Natural killer cell (primary cell): ENCODE data around the gene NLN. TPM values are rescaled to one million over a fixed set of nuclear protein-coding genes. Genes with fewer than 3 reads are reported as not detected.
"Not testable (repeated sequence)": the region's sequence is repeated elsewhere in the genome, so short reads cannot be mapped to it uniquely, and the experiment has no call there.

ENCODE experiments used
- ATAC-seq, 3 donors: fragments of 150-1000 bp in 2 of 3; fragments of 200-7000 bp in 1 of 3; cut with Tn5 transposase; 1 replicate in 1 of 3; 2 replicates in 2 of 3; pipeline ENCODE4 v1.10.0; 2021; ENCODE audit warnings: mild to moderate bottlenecking in 2 of 3, moderate library complexity in 2 of 3
- DNase-seq, 2 donors: peaks; one replicate each; pipeline versions ENCODE4 v3.0.0 to v3.0.0-alpha.2; 2013 to 2021; ENCODE audit warnings: mixed read lengths in 1 of 2
- H3K27ac ChIP-seq: one replicate; pipeline ENCODE4 v1.5.1; 2013; ENCODE audit warnings: mild to moderate bottlenecking, low read length
- H3K27me3 ChIP-seq: one replicate; pipeline ENCODE4 v1.6.1; 2013; ENCODE audit warnings: low read length; ENCODE audit not compliant: control insufficient read depth, insufficient read depth
- H3K36me3 ChIP-seq: one replicate; pipeline ENCODE4 v1.6.1; 2013; ENCODE audit warnings: low read length; ENCODE audit not compliant: control insufficient read depth, insufficient read depth
- H3K4me1 ChIP-seq: one replicate; pipeline ENCODE4 v1.6.1; 2013; ENCODE audit warnings: low read length; ENCODE audit not compliant: control insufficient read depth, insufficient read depth
- H3K4me3 ChIP-seq: one replicate; pipeline ENCODE4 v1.5.1; 2013; ENCODE audit warnings: low read length
- H3K9me3 ChIP-seq: one replicate; pipeline ENCODE4 v1.6.1; 2013; ENCODE audit warnings: low read length; ENCODE audit not compliant: control insufficient read depth, insufficient read depth
- H3K27ac Mint-ChIP-seq, 2 donors: one replicate each; pipeline ENCODE4 v1.8.0; 2022; ENCODE audit warnings: mild to moderate bottlenecking in 2 of 2, mixed read lengths in 2 of 2, moderate library complexity in 1 of 2
- H3K27me3 Mint-ChIP-seq, 2 donors: one replicate each; pipeline ENCODE4 v1.8.0; 2022; ENCODE audit warnings: low read depth in 2 of 2, mixed read lengths in 2 of 2
- H3K36me3 Mint-ChIP-seq: one replicate; pipeline ENCODE4 v1.8.0; 2022; ENCODE audit warnings: mixed read lengths
- H3K4me1 Mint-ChIP-seq, 2 donors: one replicate each; pipeline ENCODE4 v1.8.0; 2022; ENCODE audit warnings: mixed read lengths in 2 of 2
- H3K4me3 Mint-ChIP-seq: one replicate; pipeline ENCODE4 v1.8.0; 2022; ENCODE audit warnings: mild to moderate bottlenecking, moderate library complexity, mixed read lengths
- H3K9me3 Mint-ChIP-seq, 2 donors: one replicate each; pipeline ENCODE4 v1.8.0; 2022; ENCODE audit warnings: mixed read lengths in 2 of 2
- CTCF ChIP-seq: fragments of 200-600 bp; IDR thresholded peaks from one replicate; pipeline ENCODE4 v1.8.0; 2022; ENCODE audit warnings: antibody characterized with exemption
- WGBS: methylation state at CpG from one replicate; pipeline ENCODE4 v1.1.7; 2013; ENCODE audit warnings: missing lambda C conversion rate; ENCODE audit not compliant: insufficient coverage; 5-methylcytosine and 5-hydroxymethylcytosine counted together
- intact Hi-C: fragments of 100-400 bp; cut with micrococcal nuclease; formaldehyde crosslinking; loops from one replicate; pipeline ENCODE4 v1.14.2; 2022
- total RNA-seq, 4 donors: library from RNA; stranded (reverse); fragments of 120-200 nt in 1 of 4; gene quantifications; one replicate each; pipeline versions ENCODE4 v1.2.3 to v1.2.4, GENCODE V29; 2013 to 2022

NLN gene
- total RNA-seq, 3 donors from 2014 or later (not counting 1 experiment from before 2014, with no cell fraction given): 0.86 to 2.0 (median 1.3) TPM

DNA sequence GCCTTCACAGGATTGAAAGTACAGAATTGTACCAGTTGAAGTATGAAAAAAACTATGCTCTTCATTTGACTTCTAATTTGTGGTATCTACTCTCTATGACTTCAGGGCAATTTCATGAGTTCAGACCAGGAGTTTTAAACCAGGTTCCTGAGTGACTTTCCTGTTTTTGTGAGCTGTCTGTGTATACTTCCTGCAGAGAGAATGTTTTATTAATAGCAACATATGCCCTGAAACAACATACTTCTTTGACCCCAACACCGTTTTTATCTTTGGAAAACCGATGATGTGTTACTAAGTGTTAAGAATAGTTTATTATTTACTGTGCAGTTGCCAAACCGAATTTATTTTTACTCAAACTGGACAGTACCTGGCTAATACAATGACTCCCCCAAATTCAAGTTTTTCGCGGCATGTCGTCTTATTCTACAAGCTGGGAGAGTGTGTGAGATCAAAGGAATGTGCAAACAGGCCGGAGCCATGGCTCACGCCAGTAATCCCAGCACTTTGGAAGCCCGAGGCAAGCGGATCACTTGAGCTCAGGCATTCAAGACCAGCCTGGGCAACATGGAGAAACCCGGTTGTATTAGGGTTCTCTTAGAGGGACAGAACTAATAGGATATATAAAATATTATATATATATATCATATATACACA, 145.7 kb downstream of the NLN start:
- WGBS: 80% methylated on average over 7 of the region's 11 CpGs
- H3K36me3 ChIP-seq: no peaks in the 10 kb centered on the region
- ATAC-seq (no peak), DNase-seq (peak in 1 of 2 donors; percentile 23)
- no peaks in the 10 kb centered on the region for H3K4me1 ChIP-seq
- H3K27me3 Mint-ChIP-seq: peaks cover 0 to 3% of the 10 kb centered on the region in 2 donors
- no peaks in the 10 kb centered on the region for H3K9me3 ChIP-seq
- H3K27me3 ChIP-seq: no peaks in the 10 kb centered on the region
- H3K4me3 Mint-ChIP-seq: no peak overlapping the region
- intact Hi-C loops: no loop called here
- no peak overlapping the region for H3K4me3 ChIP-seq
- H3K9me3 Mint-ChIP-seq: peaks cover 0 to 3% of the 10 kb centered on the region in 2 donors
- no peaks in the 10 kb centered on the region for H3K36me3 Mint-ChIP-seq
- no peak for TF ChIP-seq CTCF
- H3K27ac ChIP-seq: no peak overlapping the region
- H3K4me1 Mint-ChIP-seq: peaks cover 11% of the 10 kb centered on the region in 2 donors
- H3K27ac Mint-ChIP-seq: no peak overlapping the region

- no peak overlapping the region for H3K4me3 Mint-ChIP-seq
- Histone ChIP-seq H3K4me1 (no peaks in the 10 kb centered on the region), H3K4me3 (no peak overlapping the region), H3K27me3 (no peaks in the 10 kb centered on the region), H3K36me3 (no peaks in the 10 kb centered on the region), H3K27ac (no peak overlapping the region), H3K9me3 (no peaks in the 10 kb centered on the region)
- ATAC-seq (no peak), DNase-seq (no peak)
- no peak for TF ChIP-seq CTCF
- H3K36me3 Mint-ChIP-seq: no peaks in the 10 kb centered on the region
- whole genome bisulfite sequencing: 47% methylated on average over 2 of the region's 3 CpGs
- H3K27ac Mint-ChIP-seq: no peak overlapping the region
- peaks cover 0 to 3% of the 10 kb centered on the region in 2 donors for H3K9me3 Mint-ChIP-seq
- peaks cover 9 to 10% of the 10 kb centered on the region in 2 donors for H3K4me1 Mint-ChIP-seq
- intact Hi-C loops: no loop called here
- H3K27me3 Mint-ChIP-seq: peaks cover 0 to 3% of the 10 kb centered on the region in 2 donors
Measured at GRCh38 chr5:65868509-65868908, 146.5 kb downstream of the NLN start.

- Histone ChIP-seq H3K36me3 (no peaks in the 10 kb centered on the region), H3K4me3 (no peak overlapping the region), H3K27ac (no peak overlapping the region), H3K4me1 (no peaks in the 10 kb centered on the region), H3K9me3 (no peaks in the 10 kb centered on the region), H3K27me3 (no peaks in the 10 kb centered on the region)
- Mint-ChIP-seq H3K36me3 (no peaks in the 10 kb centered on the region), H3K27ac (no peak overlapping the region), H3K9me3 (peaks cover 0 to 3% of the 10 kb centered on the region in 2 donors), H3K4me3 (no peak overlapping the region), H3K4me1 (peaks cover 9 to 10% of the 10 kb centered on the region in 2 donors), H3K27me3 (no peaks in the 10 kb centered on the region)
- no peak for TF ChIP-seq CTCF
- DNase-seq (no peak), ATAC-seq (no peak)
- intact Hi-C loops: no loop called here
- 76% methylated on average over 4 of the region's 5 CpGs for WGBS
Measured at GRCh38 chr5:65871182-65871581, 149.2 kb downstream of the NLN start.

DNA sequence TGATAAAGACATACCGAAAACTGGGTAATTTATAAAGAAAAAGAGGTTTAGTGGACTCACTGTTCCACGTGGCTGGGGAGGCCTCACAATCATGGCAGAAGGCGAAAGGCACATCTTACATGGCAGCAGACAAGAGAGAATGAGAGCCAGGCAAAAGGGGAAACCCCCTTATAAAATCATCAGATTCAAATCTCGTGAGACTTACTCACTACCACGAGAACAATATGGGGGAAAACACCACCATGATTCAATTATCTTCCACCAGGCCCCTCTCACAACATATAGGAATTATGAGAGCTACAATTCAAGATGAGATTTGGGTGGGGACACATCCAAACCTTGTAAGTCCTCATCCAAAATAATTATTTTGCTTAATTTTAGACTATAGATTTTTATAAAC, 149.8 kb downstream of the NLN start:
- H3K4me1 ChIP-seq, intact Hi-C loops, H3K36me3 Mint-ChIP-seq, H3K27ac Mint-ChIP-seq, H3K36me3 ChIP-seq, H3K4me1 Mint-ChIP-seq, H3K27me3 ChIP-seq, H3K4me3 Mint-ChIP-seq, H3K27me3 Mint-ChIP-seq, H3K9me3 Mint-ChIP-seq, H3K9me3 ChIP-seq, H3K4me3 ChIP-seq, H3K27ac ChIP-seq, ATAC-seq, DNase-seq: not testable (repeated sequence)
- WGBS: 88% methylated on average over 3 of the region's 5 CpGs
